Panc1 (cell line): ENCODE results near the gene SPECC1. TPM values are rescaled to one million over a fixed set of nuclear protein-coding genes. Genes with fewer than 3 reads are reported as not detected.
"Not testable (repeated sequence)": the region's sequence is repeated elsewhere in the genome, so short reads cannot be mapped to it uniquely, and the experiment has no call there.

Experiments used
- ATAC-seq: fragments of 200-7000 bp; cut with Tn5 transposase; 2 replicates; pipeline ENCODE4 v1.9.1; 2020; ENCODE audit warnings: mild to moderate bottlenecking, moderate library complexity
- BruUV-seq: library from RNA; stranded (reverse); fragments of 400-500 nt; replicated peaks from 2 replicates; lab custom pipeline; 2021; lab: Mats Ljungman, UMichigan
- CTCF ChIA-PET: fragments of 300-600 bp; sonication (Branson Sonifier 250); formaldehyde crosslinking; loops from one replicate; lab custom pipeline; 2022; ENCODE audit warnings: antibody characterized with exemption; lab: Charles Lee
- POLR2A ChIA-PET: fragments of 300-600 bp; sonication (Branson Sonifier 250); formaldehyde crosslinking; loops from one replicate; lab custom pipeline; 2022; ENCODE audit warnings: antibody characterized with exemption; lab: Charles Lee
- DNase-seq: peaks from one replicate; pipeline ENCODE4 v3.0.0-alpha.2; 2010; ENCODE audit warnings: low read depth, low spot score
- H3K27ac ChIP-seq: 2 replicates; pipeline ENCODE4 v1.5.1; 2011; ENCODE audit warnings: mild to moderate bottlenecking, low read length, inconsistent platforms
- H3K27me3 ChIP-seq: fragments of 200-500 bp; sonication (Bioruptor generic); 2 replicates; pipeline ENCODE4 v1.6.0; 2014; ENCODE audit warnings: low read length, inconsistent platforms; ENCODE audit not compliant: control insufficient read depth, insufficient read depth
- H3K36me3 ChIP-seq: fragments of 200-500 bp; sonication (Bioruptor generic); 2 replicates; pipeline ENCODE4 v1.5.1; 2014; ENCODE audit warnings: inconsistent platforms, mild to moderate bottlenecking, low read length, moderate library complexity; ENCODE audit not compliant: control insufficient read depth, insufficient read depth
- H3K4me1 ChIP-seq: 2 replicates; pipeline ENCODE4 v1.5.1; 2011; ENCODE audit warnings: inconsistent platforms, mild to moderate bottlenecking, low read length, moderate library complexity; ENCODE audit not compliant: control insufficient read depth, insufficient read depth
- H3K4me3 ChIP-seq, 2 experiments: 2 replicates each; pipeline ENCODE4 v1.5.1; 2011 to 2012; ENCODE audit warnings: low read depth in 2 of 2, low read length in 2 of 2, mild to moderate bottlenecking in 2 of 2, inconsistent platforms in 1 of 2, moderate library complexity in 1 of 2
- H3K9me3 ChIP-seq: fragments of 200-500 bp; sonication (Bioruptor generic); 2 replicates; pipeline ENCODE4 v1.5.1; 2014; ENCODE audit warnings: low read depth, mild to moderate bottlenecking, inconsistent platforms, low read length, moderate library complexity; ENCODE audit not compliant: control insufficient read depth, insufficient read depth
- POLR2AphosphoS5 ChIP-seq: IDR thresholded peaks from 2 replicates; pipeline ENCODE4 v1.6.1; 2012; ENCODE audit warnings: mild to moderate bottlenecking, low read depth, low read length, moderate library complexity
- SIN3A ChIP-seq: IDR thresholded peaks from 2 replicates; pipeline ENCODE4 v1.6.1; 2012; ENCODE audit warnings: low read depth, mild to moderate bottlenecking, low read length, moderate library complexity, borderline replicate concordance; ENCODE audit not compliant: insufficient read depth
- TCF7L2 ChIP-seq: IDR thresholded peaks from 2 replicates; pipeline ENCODE4 v1.6.1; 2011; ENCODE audit warnings: mild to moderate bottlenecking, low read depth, low read length, inconsistent platforms
- in situ Hi-C: cut with HindIII; loops from 2 replicates; pipeline ENCODE4 v1.10.0; 2016; ENCODE audit warnings: low sequenced_read_pairs, low pct_unique_long_range_greater_than_20kb
- intact Hi-C: fragments of 100-400 bp; cut with micrococcal nuclease; formaldehyde crosslinking; loops from one replicate; pipeline ENCODE4 v1.10.0; 2022; ENCODE audit not compliant: unreplicated experiment
- total RNA-seq: library from RNA; stranded (reverse); gene quantifications from one replicate; pipeline ENCODE4 v1.2.1, GENCODE V29; 2021; ENCODE audit not compliant: unreplicated experiment
- TF ChIP-seq, protein P1 (sequence below): fragments of 450-650 bp; IDR thresholded peaks from 2 replicates; pipeline ENCODE4 v1.5.1; 2017; ENCODE audit warnings: mild to moderate bottlenecking
- TF ChIP-seq, protein P2 (sequence below), 2 experiments: IDR thresholded peaks; 2 replicates each; pipeline ENCODE4 v1.6.1; 2011 to 2012; ENCODE audit warnings: low read depth in 2 of 2, control low read depth in 1 of 2, low read length in 1 of 2, mild to moderate bottlenecking in 1 of 2, moderate library complexity in 1 of 2; ENCODE audit not compliant: insufficient read depth in 1 of 2

The SPECC1 gene
- total RNA-seq, 1 experiment from 2014 or later: 80.8 TPM

DNA sequence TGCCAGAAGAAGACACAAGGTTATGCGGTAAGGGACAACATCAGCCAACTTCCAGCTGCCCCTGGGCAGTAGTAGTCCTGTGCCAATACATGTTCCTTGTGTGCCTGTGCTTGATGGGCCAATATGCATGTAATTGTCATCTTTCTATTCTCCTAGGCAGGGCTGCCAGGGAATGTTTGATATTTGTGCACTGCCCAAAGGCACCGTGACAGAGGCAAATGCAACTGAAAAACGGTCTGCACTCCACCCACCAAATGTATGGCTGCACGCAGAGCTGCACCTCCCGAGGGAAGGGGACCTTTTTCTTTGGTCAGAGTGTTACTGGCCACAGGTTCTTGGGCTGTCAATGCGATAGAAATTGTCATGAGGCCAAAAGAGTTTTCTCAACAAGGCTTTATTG lies 251.1 kb downstream of the SPECC1 start:
- DNase-seq (no peak), ATAC-seq (no peak)
- CTCF ChIA-PET: no interaction called here
- peaks cover 3% of the 10 kb centered on the region; the same call in 1 of the 2 replicates for H3K36me3 ChIP-seq
- H3K4me3 ChIP-seq: no peak overlapping the region
- H3K4me1 ChIP-seq: no peaks in the 10 kb centered on the region
- intact Hi-C loops (no loop called here), in situ Hi-C loops (no loop called here)
- no peaks in the 10 kb centered on the region for H3K27me3 ChIP-seq
- POLR2A ChIA-PET: no interaction called here
- H3K27ac ChIP-seq: no peak overlapping the region
- H3K9me3 ChIP-seq: no peaks in the 10 kb centered on the region
- TF ChIP-seq, protein P1, sequence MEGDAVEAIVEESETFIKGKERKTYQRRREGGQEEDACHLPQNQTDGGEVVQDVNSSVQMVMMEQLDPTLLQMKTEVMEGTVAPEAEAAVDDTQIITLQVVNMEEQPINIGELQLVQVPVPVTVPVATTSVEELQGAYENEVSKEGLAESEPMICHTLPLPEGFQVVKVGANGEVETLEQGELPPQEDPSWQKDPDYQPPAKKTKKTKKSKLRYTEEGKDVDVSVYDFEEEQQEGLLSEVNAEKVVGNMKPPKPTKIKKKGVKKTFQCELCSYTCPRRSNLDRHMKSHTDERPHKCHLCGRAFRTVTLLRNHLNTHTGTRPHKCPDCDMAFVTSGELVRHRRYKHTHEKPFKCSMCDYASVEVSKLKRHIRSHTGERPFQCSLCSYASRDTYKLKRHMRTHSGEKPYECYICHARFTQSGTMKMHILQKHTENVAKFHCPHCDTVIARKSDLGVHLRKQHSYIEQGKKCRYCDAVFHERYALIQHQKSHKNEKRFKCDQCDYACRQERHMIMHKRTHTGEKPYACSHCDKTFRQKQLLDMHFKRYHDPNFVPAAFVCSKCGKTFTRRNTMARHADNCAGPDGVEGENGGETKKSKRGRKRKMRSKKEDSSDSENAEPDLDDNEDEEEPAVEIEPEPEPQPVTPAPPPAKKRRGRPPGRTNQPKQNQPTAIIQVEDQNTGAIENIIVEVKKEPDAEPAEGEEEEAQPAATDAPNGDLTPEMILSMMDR: no peak
- TF ChIP-seq TCF7L2 (no peak), SIN3A (no peak), POLR2AphosphoS5 (no peak)
- TF ChIP-seq, protein P2, sequence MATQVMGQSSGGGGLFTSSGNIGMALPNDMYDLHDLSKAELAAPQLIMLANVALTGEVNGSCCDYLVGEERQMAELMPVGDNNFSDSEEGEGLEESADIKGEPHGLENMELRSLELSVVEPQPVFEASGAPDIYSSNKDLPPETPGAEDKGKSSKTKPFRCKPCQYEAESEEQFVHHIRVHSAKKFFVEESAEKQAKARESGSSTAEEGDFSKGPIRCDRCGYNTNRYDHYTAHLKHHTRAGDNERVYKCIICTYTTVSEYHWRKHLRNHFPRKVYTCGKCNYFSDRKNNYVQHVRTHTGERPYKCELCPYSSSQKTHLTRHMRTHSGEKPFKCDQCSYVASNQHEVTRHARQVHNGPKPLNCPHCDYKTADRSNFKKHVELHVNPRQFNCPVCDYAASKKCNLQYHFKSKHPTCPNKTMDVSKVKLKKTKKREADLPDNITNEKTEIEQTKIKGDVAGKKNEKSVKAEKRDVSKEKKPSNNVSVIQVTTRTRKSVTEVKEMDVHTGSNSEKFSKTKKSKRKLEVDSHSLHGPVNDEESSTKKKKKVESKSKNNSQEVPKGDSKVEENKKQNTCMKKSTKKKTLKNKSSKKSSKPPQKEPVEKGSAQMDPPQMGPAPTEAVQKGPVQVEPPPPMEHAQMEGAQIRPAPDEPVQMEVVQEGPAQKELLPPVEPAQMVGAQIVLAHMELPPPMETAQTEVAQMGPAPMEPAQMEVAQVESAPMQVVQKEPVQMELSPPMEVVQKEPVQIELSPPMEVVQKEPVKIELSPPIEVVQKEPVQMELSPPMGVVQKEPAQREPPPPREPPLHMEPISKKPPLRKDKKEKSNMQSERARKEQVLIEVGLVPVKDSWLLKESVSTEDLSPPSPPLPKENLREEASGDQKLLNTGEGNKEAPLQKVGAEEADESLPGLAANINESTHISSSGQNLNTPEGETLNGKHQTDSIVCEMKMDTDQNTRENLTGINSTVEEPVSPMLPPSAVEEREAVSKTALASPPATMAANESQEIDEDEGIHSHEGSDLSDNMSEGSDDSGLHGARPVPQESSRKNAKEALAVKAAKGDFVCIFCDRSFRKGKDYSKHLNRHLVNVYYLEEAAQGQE (IDR thresholded peaks at IDR 0.05; ENCODE audit: insufficient read depth in 1 of 2, low read depth in 2 of 2, low read length in 1 of 2): no peak
- no TSS peak for BruUV-seq

- no peak overlapping the region for H3K4me3 ChIP-seq
- ATAC-seq (no peak), DNase-seq (no peak)
- no peaks in the 10 kb centered on the region for H3K27me3 ChIP-seq
- CTCF ChIA-PET: no interaction called here
- H3K9me3 ChIP-seq: no peaks in the 10 kb centered on the region
- BruUV-seq: no TSS peak
- H3K27ac ChIP-seq: no peak overlapping the region
- in situ Hi-C loops: no loop called here
- POLR2A ChIA-PET: no interaction called here
- intact Hi-C loops: no loop called here
- H3K36me3 ChIP-seq: peaks cover 3% of the 10 kb centered on the region; the same call in 1 of the 2 replicates
- no peaks in the 10 kb centered on the region for H3K4me1 ChIP-seq
- no peak for TF ChIP-seq POLR2AphosphoS5
- TF ChIP-seq, protein P1: no peak
- TF ChIP-seq SIN3A: no peak
These were observed 253.3 kb downstream of the SPECC1 start for GRCh38 chr17:20262226-20263114.

- H3K36me3 ChIP-seq, H3K27ac ChIP-seq, CTCF ChIA-PET, ATAC-seq, in situ Hi-C loops, H3K9me3 ChIP-seq, DNase-seq, H3K4me3 ChIP-seq, POLR2A ChIA-PET, H3K27me3 ChIP-seq, BruUV-seq, intact Hi-C loops, H3K4me1 ChIP-seq: not testable (repeated sequence)
These were observed 253.9 kb downstream of the SPECC1 start for GRCh38 chr17:20263115-20263433.
